BLaER1 (cell line): Measurements from ENCODE around the gene NPPC.
"Not testable (repeated sequence)": the region's sequence is repeated elsewhere in the genome, so short reads cannot be mapped to it uniquely, and the experiment has no call there.

ENCODE experiments used
- H3K27ac ChIP-seq: shearing (Covaris generic); formaldehyde crosslinking; 2 replicates; pipeline ENCODE4 v1.8.1; 2022
- H3K27me3 ChIP-seq: shearing (Covaris generic); formaldehyde crosslinking; 2 replicates; pipeline ENCODE4 v1.8.1; 2022
- H3K36me3 ChIP-seq: shearing (Covaris generic); formaldehyde crosslinking; 2 replicates; pipeline ENCODE4 v1.8.1; 2022
- H3K4me1 ChIP-seq: shearing (Covaris generic); formaldehyde crosslinking; 2 replicates; pipeline ENCODE4 v1.8.1; 2022
- H3K4me2 ChIP-seq: shearing (Covaris generic); formaldehyde crosslinking; 2 replicates; pipeline ENCODE4 v1.8.1; 2022
- H3K4me3 ChIP-seq: shearing (Covaris generic); formaldehyde crosslinking; 2 replicates; pipeline ENCODE4 v1.8.1; 2022
- H3K9ac ChIP-seq: shearing (Covaris generic); formaldehyde crosslinking; 2 replicates; pipeline ENCODE4 v1.8.1; 2022
- H3K9me3 ChIP-seq: shearing (Covaris generic); formaldehyde crosslinking; 2 replicates; pipeline ENCODE4 v1.8.1; 2022
- H4K20me1 ChIP-seq: shearing (Covaris generic); formaldehyde crosslinking; 2 replicates; pipeline ENCODE4 v1.8.1; 2022
- Cebpa-rat ChIP-seq: shearing (Covaris generic); IDR thresholded peaks from 2 replicates; pipeline ENCODE4 v1.8.1; 2022

The NPPC gene

DNA sequence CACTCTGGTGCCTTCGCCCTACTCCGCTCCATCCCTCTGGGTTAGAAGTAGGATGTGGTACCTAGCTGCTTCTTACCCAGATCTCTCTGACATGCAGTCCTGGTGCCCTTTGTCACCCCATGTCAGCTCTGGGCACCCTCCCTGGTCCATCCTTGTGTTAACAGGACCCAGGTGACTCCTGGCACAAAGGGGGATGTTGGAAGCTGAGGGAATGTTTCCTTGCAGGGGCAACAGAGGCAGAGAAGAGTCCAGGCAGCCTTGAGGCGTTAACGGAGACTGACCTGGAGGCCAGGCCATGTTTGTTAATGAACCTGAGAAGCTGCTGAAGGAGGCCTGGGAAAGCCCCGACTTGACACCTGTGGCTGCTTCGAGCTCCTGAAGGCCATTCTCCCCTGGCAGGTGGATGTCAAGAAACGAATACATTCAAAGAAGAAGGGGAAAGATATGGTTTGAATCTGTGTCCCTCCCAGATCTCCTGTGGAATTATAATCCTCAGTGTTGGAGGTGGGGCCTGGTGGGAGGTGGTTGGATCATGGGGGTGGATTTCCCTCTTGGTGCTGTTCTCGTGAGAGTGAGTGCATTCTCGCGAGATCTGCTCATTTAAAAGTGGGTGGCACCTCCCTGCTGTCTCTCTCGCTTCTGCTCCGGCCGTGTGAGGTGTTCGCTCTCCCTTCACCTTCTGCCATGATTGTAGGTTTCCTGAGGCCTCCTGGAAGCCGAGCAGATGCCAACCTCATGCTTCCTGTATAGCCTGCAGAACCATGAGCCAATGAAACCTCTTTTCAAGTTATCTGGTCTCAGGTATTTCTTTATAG is 31.4 kb downstream of the NPPC start:
- TF ChIP-seq Cebpa-rat: no peak
- H3K4me2 ChIP-seq: no peak overlapping the region
- H3K27ac ChIP-seq: no peak overlapping the region

DNA sequence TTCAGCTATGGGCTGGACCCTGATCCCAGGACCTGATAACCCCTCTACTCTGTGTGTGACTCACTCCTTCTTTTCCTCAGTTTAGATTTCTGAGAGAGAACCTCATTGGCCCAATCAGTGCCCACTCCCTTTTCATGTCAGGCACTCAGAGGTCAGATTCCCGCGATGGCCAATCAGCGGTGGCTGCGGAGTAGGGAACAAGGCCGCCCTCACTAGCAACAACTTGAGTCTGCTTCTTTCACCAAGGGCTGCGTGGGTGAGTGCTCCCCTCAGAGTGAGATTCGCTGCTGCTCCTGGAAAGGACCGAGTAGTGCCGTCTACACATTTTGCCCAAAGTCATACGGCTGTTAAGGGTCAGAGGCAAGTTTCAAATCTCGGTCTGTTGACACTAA is 34.7 kb downstream of the NPPC start:
- Histone ChIP-seq H3K36me3 (no peaks in the 10 kb centered on the region), H3K27me3 (no peaks in the 10 kb centered on the region), H3K4me1 (no peaks in the 10 kb centered on the region), H3K9ac (no peak overlapping the region), H3K27ac (no peak overlapping the region), H3K4me3 (no peak overlapping the region), H3K9me3 (peaks cover 3% of the 10 kb centered on the region; the same call in 1 of the 2 replicates), H4K20me1 (no peaks in the 10 kb centered on the region), H3K4me2 (no peak overlapping the region)
- no peak for TF ChIP-seq Cebpa-rat

More for the DNA sequence above, 31.4 kb downstream of the NPPC start:
- no peaks in the 10 kb centered on the region for H4K20me1 ChIP-seq
- H3K4me1 ChIP-seq: no peaks in the 10 kb centered on the region
- no peak overlapping the region for H3K9ac ChIP-seq
- H3K27me3 ChIP-seq: no peaks in the 10 kb centered on the region
- no peaks in the 10 kb centered on the region for H3K9me3 ChIP-seq
- no peak overlapping the region for H3K4me3 ChIP-seq
- H3K36me3 ChIP-seq: no peaks in the 10 kb centered on the region

DNA sequence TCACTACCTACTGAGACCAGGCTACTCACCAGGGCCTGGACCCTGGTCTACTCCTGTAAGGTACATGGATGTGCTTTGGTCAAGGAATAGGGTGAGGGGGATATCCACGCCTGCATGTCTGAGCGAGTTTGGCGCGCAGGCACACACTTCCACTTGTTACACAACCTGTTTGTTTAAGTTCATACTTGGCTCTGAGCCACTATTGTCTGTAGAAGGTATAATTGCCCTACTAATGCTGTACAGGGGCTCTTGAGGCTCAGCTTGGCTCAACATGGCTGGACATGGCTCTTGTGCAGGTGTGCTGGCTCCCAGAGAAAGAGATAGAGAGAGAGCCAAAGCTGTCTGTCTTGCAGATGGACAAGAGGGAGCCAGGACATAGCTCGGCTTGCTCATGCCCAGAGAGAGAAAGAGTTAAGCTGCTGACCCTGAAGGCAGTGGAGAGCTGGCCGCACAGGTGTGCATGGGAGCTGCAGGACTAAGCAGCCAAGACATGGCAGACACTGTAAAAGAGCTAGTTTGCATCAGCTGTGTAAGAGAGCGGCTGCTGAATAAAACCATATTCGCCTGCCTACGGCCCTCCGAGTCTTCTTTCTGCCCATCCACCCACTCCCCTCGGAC is 35.2 kb downstream of the NPPC start:
- H4K20me1 ChIP-seq: no peaks in the 10 kb centered on the region
- TF ChIP-seq Cebpa-rat: no peak

DNA sequence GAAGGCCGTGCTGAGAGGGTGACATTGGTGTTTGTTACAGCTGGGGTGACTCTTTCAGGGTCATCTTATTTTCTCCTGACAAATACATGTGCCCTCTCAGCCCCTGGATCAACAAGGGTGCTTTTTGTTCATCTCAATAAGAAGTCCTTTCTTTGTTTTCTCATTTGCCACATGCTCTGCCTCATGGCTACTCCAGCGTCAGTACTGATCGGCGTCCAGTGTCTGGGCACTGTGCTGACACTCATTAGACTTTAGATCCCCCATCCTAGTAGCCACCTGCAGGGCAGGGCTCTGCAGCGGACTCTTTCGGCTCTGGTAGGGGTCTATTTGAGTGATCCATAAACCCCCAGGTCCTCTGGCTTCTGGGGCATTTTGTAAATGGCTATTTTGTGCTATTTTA is 38.4 kb downstream of the NPPC start:
- H3K4me1 ChIP-seq: no peaks in the 10 kb centered on the region
- no peak overlapping the region for H3K9ac ChIP-seq
- no peaks in the 10 kb centered on the region for H3K27me3 ChIP-seq
- no peaks in the 10 kb centered on the region for H3K36me3 ChIP-seq
- no peak overlapping the region for H3K4me3 ChIP-seq
- H3K4me2 ChIP-seq: no peak overlapping the region
- no peaks in the 10 kb centered on the region for H4K20me1 ChIP-seq
- peaks cover 13% of the 10 kb centered on the region for H3K9me3 ChIP-seq
- no peak for TF ChIP-seq Cebpa-rat
- no peak overlapping the region for H3K27ac ChIP-seq

More for the DNA sequence above, 35.2 kb downstream of the NPPC start:
- Histone ChIP-seq H3K9me3 (peaks cover 8% of the 10 kb centered on the region), H3K36me3 (no peaks in the 10 kb centered on the region), H3K27ac (no peak overlapping the region), H3K27me3 (no peaks in the 10 kb centered on the region), H3K4me2 (no peak overlapping the region), H3K4me1 (no peaks in the 10 kb centered on the region), H3K4me3 (no peak overlapping the region), H3K9ac (no peak overlapping the region)

DNA sequence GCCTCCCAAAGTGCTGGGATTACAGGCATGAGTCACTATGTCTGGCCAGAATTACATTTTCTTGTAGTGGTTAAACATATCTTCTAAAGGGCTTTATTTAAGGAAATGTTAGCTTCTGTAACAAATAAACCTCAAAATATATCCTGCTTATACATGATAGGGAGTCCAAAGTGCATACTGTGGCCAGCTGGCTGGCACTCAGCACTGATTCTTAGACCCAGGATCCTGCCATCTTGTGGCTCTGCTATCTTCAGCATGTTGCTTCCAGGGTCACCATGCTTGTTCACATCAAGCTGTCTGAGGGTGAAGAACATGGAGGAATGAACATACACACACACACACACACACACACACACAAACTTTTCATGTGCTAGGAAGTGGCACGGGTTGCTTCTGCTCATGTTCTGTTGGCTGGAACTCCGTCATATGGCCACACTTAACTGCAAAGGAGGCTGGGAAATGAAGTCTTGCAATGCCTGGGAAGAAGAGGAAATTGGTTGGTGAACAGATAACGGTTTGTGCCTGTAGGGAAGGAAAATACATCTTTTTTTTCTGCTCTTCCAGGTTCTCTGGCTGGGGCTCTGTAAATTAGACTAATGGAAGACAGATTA is 40.0 kb downstream of the NPPC start:
- Histone ChIP-seq H3K9ac (no peak overlapping the region), H3K9me3 (peaks cover 13% of the 10 kb centered on the region), H3K4me1 (no peaks in the 10 kb centered on the region), H3K4me2 (no peak overlapping the region), H3K36me3 (no peaks in the 10 kb centered on the region), H3K4me3 (no peak overlapping the region), H4K20me1 (no peaks in the 10 kb centered on the region), H3K27ac (no peak overlapping the region), H3K27me3 (no peaks in the 10 kb centered on the region)
- TF ChIP-seq Cebpa-rat: no peak

DNA sequence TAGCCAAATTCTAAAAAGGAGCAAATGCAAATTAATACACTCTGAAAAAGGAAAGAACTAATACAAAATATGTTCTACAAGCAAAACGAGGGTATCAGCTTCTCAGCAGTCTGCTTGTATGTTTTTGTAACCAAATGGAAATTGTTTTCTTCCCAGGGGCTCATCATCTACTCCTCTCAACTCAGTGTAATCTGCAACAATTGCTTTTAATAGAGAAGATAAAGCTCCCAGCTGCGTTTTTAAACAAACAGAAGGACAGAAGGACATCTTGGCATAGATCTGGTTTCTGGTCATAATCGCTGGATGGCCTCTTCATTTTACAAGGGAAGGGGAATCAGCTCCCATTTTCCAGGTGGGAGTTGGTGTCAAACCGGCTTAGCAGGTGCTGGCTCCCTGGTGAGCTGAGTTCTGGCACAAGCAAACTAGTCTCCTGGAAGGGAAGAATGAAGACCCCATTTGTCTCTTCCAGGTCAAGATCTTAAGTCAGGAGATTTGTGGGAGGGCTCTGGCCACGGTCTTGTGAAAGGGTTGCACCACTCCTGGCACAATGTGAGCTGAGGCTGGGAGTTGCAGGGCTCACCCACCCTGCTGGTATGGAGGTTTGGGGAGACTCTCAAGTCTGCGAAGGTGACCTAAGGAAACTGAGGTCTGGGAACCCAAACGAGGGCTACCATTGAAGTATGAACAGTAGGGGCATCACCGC is 41.6 kb downstream of the NPPC start:
- Histone ChIP-seq H3K9me3 (peaks cover 13% of the 10 kb centered on the region), H3K4me2 (no peak overlapping the region), H3K27ac (no peak overlapping the region), H3K9ac (no peak overlapping the region), H3K36me3 (no peaks in the 10 kb centered on the region), H4K20me1 (no peaks in the 10 kb centered on the region), H3K4me3 (no peak overlapping the region), H3K27me3 (no peaks in the 10 kb centered on the region), H3K4me1 (no peaks in the 10 kb centered on the region)
- no peak for TF ChIP-seq Cebpa-rat

DNA sequence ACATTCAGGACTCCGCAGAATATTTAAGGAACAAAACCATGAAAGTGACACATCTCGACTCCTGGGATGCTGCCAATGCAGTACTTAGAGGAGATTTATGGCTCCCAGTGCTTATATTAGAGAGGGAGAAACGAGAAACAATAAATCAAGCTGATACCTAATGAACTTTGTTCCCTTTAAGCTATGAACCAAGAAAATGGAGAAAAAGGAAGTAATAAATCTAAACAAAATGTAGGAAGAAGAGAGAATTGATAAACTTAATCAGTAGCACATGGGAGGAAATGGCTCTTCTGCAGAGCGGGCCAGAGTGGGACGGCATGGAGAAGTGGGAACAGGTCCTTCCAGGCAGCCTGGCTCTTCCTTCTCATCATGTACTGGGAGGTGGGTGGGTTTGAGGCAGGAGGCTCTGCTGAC is 42.7 kb downstream of the NPPC start:
- Histone ChIP-seq H3K27me3 (no peaks in the 10 kb centered on the region), H3K36me3 (no peaks in the 10 kb centered on the region), H3K4me3 (no peak overlapping the region), H4K20me1 (no peaks in the 10 kb centered on the region), H3K9me3 (peaks cover 13% of the 10 kb centered on the region), H3K4me1 (no peaks in the 10 kb centered on the region), H3K27ac (no peak overlapping the region), H3K4me2 (no peak overlapping the region), H3K9ac (no peak overlapping the region)
- no peak for TF ChIP-seq Cebpa-rat

DNA sequence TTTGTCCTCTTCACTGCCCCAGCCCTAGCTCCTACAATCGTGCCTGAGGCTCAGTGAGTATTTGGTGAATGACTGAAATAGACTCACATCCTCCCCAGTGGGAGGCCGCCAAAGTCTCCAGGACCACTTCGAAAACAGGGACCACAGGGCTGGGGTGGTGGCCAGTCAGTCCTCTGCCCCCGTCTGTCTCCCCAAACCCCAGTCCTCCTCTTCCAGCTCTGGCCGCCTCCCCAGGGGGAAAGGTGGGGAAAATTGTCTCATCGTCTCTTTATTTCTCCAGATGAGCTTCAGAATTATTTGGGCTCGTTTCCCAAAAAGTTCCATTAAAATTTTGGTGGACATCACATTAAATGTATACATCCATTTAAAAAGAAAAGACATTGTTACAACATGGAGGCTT is 43.5 kb downstream of the NPPC start:
- Histone ChIP-seq H3K27ac (no peak overlapping the region), H3K9me3 (peaks cover 13% of the 10 kb centered on the region), H3K27me3 (no peaks in the 10 kb centered on the region), H3K4me3 (no peak overlapping the region), H3K4me1 (no peaks in the 10 kb centered on the region), H3K36me3 (no peaks in the 10 kb centered on the region), H4K20me1 (no peaks in the 10 kb centered on the region), H3K4me2 (no peak overlapping the region), H3K9ac (no peak overlapping the region)
- no peak for TF ChIP-seq Cebpa-rat

DNA sequence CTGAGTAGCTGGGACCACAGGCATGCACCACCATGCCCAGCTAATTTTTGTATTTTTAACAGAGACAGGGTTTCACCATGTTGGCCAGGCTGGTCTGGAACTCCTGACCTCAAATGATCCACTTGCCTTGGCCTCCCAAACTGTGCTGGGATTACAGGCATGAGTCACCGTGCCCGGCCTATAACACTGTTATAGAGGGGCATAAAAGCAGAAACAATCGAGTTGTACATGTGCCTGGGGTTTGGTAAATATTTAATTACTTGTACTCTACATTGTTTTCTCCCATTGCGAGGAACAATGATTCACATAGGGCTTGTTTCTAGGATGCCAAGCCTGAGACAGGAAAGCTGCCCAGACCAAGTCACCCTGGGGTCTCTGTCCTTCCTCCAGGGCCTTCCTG is 45.8 kb downstream of the NPPC start:
- not testable (repeated sequence) for H3K4me3 ChIP-seq, H3K4me1 ChIP-seq, H3K36me3 ChIP-seq, H4K20me1 ChIP-seq, H3K4me2 ChIP-seq, H3K27me3 ChIP-seq, H3K9me3 ChIP-seq, H3K9ac ChIP-seq, H3K27ac ChIP-seq

DNA sequence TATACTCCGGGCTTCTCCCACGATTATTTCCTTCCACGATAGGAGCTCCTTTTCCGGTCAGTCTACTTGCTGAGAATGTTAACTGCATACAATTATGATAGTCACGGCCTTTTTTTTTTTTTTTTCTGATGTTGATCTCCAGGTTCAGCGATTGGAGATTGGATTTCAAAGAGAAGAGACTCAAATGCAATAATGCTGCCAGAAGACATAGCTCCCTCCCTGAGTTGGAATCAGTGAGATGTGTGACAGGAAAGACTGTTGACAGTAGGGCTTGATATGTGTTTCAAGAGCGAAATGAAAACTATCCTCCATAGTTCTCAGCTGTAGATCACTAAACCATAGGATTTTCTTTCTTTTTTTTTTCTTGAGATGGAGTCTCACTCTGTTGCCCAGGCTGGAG is 47.0 kb downstream of the NPPC start:
- 0 out of 2 replicates have a peak, but pooled peaks cover 6% of the 10 kb centered on the region for H3K4me1 ChIP-seq
- TF ChIP-seq Cebpa-rat: no peak
- H3K9ac ChIP-seq: no peak overlapping the region
- no peak overlapping the region for H3K27ac ChIP-seq
- H3K4me2 ChIP-seq: no peak overlapping the region
- no peaks in the 10 kb centered on the region for H4K20me1 ChIP-seq
- no peak overlapping the region for H3K4me3 ChIP-seq
- no peaks in the 10 kb centered on the region for H3K36me3 ChIP-seq
- no peaks in the 10 kb centered on the region for H3K27me3 ChIP-seq
- no peaks in the 10 kb centered on the region for H3K9me3 ChIP-seq
